HG03095 (cell line): ENCODE results near the gene UBAC2.

Source experiments
- ATAC-seq: cut with Tn5 transposase; IDR thresholded peaks from one replicate; pipeline ENCODE4 v1.9.1; 2021; ENCODE audit warnings: moderate library complexity; ENCODE audit not compliant: unreplicated experiment

Gene UBAC2

DNA sequence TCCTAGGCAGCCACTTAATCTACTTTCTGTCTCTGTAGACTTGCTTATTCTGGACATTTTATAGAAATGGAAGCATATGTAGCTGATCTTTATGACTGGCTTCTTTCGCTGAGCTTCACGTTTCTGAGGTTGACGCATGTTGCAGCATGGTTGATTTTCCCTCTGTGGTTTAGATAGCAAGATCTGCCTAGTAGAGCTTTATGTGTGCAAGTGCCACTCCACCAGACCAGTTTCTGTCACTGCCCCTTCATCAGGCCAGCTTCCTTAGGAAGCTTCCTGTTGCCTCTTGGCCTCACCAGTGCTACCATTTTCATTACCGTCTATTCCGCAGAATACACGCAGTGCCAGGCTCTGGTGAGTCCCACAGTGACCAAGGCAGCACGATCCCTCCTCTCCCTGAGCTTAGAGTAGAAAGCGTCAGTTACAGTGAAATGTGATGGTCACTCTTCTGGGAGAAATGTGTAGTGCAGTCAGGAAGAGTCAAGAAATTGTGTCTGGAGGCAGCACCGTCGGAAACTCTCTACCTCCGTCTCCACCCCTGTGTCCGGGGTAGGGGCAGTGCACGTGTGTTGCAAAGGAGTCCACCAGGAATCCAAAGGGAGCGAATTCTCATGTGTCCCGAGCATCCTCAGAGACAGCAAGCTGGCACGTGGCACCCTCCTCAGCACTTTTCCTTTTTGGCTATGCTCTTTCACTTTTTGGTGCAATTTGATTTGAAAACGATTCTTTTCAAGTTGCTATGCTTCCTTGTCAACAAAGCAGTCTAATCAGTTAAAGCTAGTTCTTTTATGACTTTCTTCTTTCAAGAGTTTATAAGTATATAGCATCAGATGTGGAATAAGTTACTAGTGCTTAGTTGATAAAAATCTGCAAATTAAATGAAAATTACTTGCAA lies 151.9 kb downstream of the UBAC2 start:
- no peak for ATAC-seq

DNA sequence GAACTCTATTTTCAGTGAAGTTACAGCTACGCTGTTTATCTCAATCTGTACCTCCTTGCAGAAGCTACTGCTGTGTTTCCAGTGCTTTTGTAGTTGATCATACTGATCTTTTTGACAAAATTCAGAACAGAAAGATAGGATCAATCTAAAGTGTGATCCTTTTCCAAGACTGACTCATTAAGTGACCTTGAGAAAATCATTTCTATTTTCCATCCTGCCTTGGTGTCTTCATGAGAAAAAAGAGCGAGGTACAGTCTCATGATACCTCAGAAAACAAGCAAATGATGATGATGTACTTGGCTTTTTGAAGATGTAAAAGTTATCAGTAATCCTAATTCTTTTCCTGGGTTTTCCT lies 152.6 kb downstream of the UBAC2 start:
- ATAC-seq = no peak

DNA sequence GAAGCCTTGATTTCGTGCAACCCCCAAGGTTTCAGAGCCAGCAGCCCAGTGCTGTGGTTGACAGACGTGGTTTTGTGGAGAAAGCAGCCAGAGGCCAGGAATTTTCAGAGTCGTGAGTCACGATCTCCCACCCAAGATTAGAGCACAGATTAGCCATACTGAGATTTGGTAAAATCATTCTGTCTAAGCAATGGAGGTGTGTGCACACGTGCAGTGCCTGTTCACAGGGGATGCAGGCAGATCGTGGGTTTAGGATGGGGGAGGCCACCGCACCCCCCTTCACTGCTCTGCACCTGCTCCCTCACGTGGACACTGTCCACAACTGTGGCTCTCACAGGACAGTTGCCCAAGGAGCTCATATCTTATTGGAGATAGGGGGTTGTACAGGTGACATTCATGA lies 153.2 kb downstream of the UBAC2 start:
- ATAC-seq = no peak

DNA sequence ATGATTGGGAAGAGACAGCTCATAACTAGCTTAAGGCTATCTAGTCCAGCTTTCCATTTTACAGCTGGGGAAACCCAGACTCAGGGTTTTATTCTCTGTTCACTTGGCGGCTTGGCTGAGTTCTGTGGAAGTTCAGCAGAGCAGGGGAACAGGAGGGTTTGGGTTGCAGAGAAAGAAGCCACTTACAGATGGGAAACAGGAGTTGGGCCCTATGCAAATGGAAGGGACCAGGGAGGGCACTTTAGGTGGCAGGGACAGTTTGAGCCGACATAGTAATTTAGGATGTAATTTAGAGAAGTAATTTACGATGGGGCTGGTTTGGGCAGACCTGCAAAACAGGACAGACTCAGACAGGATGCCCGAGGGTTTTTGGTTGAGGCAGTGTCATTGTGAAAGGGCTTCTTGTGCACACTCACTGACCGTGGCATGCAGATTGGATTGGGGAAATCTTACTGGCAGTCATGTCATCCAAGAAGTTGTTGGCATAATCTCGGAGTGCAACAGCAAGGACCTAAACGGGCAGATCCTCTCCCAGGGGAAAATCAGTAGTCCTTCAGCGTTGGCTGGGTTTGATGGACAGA lies 153.8 kb downstream of the UBAC2 start:
- no peak for ATAC-seq

DNA sequence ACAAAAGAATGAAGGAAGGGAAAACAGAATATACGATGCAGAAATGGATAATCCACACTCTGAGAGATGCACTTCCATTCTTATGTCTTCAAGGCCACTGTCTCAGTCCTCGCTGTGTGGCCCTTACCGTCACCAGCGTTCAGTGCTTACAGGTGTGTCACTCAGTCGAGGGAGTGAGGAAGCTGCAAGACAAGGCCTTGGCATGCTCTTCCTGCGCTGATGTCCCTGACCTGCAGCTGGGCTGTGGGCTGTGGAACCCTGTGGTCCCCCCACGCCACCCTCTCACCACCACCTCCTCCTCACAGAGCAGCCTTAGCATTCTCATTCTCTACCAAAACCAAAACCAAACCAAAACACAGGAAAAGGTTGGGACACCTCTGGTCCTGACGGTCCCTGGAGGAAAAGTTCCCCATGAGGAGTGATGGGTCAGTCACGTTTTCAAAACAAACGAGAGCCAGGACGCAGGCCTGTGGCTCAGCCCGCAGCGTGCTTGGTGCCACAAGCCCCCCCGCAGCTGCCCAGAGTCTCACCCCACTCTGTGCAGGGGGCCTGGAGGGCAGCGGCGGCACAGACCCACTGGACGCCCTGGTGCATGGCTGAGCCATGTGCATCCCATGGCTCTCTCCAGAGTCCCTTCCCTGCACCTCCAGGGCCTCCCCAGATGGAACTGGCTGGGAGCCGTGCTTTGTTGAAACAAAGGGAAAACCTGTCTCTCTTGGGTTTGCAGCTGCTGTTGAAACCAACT lies 154.8 kb downstream of the UBAC2 start:
- no peak for ATAC-seq

DNA sequence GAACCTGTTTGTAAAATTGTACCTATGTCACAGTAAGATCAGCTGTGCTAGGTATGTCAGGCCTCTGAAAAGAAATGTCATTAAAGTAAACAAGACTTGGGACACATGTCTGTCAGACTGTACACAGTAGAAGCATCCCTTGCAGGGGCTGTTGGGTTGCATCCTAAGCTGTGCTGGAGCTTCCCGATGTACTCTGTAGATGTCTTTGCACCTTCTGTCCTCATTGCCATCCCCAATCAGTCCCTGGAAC lies 155.3 kb downstream of the UBAC2 start:
- peak; percentile 1 for ATAC-seq

DNA sequence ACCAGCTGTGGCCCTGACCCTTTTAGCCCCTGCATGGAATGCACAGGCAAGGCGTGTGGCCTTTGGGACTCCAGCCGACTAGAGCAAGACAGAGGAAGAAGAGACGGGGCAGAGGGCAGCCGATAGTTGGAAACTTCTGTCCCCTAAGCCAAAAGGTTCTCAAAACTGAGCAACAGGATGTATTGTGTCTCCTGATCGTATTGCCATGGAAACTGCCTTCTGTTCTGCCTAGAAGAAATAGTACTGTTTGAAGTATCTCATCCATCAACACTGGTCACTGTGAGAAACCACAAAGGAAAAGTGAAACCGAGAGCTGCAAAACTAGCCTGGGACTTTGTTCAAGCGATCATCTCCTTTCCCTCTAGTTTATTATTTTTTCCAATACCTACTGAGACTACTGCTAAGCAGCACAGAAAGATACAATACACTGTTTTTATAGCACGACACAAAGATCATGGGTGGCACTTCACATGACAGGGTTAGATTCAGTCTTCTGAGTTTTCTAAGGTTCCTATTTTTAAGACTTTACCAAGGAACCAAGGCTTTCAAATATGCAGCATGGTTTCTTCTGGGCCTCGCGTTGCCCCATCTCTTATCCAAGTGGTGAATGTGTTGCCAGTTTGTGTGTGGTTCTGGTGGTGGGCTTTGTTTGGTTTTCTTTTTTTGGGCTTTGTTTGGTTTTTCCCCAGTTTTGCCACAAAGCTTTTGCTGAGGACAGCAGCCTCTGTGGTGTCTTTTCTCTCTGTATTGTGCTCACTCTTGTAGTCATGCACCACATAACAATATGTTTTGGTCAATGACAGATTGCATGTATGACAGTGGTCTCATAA lies 155.8 kb downstream of the UBAC2 start:
- peak; percentile 51 for ATAC-seq

DNA sequence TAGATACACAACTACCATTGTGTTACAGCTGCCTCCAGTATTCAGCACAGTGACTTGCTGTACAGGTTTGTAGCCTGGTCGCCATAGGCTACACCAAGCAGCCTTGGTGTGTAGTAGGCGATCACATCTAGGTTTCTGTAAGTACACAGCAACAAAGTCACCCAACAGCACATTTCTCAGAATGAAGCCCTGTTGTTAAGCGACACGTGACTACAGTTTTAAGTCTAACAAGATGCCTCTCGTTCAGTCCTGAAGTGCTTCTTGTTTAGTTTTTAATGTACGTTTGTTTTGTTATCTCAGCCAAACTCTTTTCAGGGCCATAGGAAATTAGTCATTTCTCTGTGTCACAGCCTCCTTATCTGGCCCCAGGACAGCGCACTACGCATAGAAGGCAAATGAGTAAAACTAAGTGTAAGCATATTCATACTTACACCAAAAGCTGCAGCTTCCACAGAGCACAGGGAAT lies 156.5 kb downstream of the UBAC2 start:
- peak; percentile 30 for ATAC-seq

DNA sequence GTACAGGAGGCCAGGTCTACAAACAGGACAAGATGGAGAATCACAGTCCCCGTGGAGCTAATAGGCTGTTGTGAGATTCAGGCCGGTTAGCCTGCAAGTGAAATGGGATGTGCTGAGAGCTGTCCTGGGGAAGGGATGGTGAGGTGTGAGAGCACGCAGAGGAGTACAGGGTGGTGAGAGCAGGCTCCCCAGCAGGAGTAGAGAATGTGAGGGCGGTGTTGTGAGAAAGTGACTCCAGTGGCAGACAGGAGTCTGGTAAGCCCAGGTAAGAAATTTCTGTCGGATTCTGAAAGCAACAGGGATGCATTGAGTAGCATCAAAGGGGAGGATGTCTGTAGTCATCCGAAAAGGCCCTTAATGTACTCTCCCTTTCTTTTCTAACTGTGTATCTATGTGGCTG lies 157.3 kb downstream of the UBAC2 start:
- ATAC-seq = no peak

DNA sequence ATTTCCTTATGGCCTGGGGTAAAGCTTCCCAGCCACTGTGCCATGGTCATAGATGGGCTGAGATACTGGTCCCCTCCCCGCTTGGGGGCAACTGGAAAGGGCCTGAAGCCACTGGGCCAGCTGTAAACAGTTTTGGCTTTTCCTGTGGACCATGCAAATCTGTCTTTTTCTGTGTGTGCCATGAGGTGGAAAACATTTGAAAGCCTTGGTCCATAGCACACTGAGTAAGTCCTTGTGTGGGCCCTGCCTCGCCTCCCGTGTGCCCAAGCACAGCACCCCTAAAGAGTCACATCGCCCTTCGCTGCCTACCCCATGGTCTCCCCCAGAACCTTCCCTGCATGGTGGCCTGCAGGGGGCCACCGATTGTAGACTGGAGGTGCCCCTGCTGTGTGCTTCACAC lies 158.9 kb downstream of the UBAC2 start:
- ATAC-seq = no peak

DNA sequence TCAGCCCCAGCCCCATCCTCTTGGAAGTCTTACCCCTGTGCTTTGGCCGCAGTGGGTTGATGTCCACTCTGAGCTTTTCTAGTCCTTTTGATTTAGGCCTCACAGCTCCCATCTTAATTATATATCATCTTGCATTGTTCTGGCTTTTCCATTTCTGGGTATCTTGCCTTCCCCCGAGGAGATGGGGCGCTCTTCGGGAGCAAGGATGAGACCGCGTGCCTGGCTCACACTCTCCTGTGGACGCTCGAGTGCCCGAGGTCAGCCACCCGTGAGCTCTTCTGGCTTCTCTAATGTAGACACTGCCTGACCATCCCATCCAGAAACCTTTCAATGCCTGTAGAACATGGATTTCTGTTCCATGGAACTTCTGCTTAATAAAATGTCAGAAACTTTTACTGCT lies 160.0 kb downstream of the UBAC2 start:
- no peak for ATAC-seq

DNA sequence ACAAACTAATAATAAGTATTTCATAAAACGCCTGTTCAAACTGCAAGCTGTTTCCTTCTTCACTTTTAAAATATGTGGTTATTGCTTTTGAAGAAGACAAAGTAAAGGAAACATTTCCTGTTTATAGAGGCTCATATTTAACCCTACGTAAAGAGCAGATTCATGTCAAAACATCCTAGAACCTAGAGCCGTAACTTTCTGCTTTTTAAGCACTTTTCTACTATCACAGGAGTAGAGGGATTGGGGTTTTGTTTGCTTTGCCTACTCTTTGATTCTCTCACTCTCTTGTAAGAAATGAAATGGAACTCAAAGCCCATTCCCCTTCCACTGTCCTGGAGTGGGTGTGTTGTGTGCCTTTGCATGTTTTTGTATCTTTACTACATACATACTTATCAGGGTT lies 160.5 kb downstream of the UBAC2 start:
- ATAC-seq = no peak

DNA sequence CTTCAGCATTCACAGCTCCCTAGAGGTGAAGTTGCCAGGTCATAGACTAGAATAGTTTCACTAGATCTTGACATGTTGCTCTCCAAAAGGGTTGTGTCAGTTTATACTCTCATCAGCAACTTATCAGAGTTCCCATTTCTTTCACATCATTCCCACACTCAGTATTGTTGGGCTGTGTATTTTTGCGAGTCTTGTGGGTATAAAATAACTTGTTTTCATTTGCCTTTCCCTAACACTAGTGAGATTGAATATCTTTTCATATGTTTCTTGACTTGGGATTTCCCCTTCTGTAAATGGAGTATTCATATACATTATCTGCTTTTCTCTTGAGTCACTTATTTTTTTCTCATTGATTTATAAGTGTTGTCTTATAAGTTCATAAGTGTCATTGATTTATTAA lies 161.7 kb downstream of the UBAC2 start:
- no peak for ATAC-seq

DNA sequence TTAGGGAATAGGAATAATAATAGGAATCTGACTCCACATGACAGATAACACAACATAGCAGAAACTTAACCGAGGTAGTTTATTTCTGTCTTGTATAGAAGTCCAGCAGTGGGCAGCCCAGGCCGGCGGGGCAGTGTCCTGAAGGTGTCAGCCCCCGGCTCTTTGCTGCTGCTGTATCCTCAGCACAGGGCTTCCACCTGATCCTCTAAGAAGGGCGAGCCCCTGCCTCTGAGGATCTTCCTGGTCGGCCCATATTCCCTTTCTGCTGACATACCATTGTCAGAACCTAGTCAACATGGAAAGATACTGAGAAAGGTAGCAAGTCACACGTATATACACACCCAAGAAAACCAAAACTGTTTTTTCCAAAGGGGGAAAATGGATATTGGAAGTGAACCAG lies 162.7 kb downstream of the UBAC2 start:
- ATAC-seq = no peak

DNA sequence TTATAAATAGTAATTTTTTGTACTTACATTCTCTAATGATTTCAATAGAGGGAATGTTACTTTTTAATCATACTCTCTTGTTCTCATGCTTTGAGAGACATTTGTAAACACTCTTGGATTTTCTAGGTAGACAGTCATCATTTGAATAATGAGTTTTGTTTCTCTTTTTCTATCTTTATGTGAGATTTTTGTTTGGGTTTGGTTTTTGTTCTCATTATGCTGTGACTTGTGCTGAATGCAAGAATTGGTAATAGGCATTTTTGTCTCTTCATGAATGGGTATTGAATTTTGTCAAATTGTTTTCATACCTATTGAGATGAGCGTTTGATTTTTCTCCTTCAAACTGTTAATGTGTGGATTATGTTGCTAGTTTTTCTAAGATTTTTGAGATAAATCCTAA lies 163.3 kb downstream of the UBAC2 start:
- ATAC-seq = peak; percentile 47

DNA sequence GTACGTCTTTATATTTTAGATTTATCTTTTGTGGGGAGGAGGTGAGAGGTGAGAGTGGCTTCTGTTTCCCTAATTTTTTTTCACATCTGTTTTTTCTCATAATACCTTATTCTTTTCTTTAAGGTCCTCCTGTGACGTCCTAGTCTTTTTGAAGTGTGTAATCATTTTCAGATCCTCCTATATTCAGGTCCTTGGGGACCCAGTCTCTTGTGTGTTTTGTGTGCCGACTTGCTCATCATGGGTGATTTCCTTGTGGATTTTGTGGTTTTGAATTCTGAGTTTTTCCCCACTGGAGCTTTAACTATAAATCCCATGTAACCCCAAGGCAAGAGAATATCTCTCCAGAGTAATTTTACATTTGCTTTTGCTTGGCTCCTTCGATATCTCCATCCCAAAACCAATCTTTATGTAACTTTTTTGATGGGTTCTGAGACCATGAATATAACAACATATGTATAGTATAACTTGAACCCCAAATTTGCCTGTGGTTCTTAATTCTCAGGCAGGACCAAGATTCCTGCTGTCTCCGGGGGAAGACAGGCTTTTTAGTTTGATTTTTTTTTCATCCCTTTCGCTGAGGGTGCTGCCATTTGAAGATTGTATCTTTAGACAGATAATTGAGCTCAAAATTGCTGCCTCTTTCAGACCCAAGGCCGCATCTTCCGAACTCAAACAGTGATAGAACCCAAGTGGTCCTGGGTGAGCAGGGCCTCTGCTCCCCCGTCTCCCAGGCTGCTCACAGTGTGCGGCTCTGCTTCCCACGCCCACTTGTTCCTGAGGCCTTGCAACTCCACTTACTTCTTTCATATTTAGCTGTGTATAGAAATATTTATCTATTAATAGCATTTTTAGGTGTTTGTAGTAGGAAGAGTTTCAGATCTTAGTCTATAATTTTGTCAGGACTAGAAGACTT lies 165.7 kb downstream of the UBAC2 start:
- ATAC-seq = no peak

DNA sequence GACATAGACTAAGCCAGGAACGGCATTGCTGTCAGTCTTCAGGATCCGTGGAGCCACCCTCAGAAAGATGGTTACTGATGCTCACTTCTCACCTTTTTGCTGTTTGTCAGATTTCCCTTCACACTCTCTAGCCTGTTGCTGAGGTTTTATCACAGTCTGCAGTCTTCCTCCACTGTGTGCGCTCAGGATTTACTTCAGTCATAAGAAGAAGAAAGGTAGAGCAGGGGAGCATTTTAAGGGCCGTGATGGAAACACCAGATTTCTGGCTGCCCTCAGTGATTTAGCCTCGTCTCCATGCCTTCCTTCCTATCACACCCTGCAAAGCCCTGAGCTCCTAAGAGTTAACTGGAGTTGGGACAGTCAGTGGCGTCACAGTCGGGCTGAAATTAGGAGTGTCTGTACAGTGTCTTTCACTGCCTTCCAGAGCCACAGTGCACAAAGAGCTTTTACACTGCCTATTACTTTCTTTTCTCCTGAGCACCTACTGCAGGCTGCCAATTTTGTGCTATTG lies 166.5 kb downstream of the UBAC2 start:
- no peak for ATAC-seq

DNA sequence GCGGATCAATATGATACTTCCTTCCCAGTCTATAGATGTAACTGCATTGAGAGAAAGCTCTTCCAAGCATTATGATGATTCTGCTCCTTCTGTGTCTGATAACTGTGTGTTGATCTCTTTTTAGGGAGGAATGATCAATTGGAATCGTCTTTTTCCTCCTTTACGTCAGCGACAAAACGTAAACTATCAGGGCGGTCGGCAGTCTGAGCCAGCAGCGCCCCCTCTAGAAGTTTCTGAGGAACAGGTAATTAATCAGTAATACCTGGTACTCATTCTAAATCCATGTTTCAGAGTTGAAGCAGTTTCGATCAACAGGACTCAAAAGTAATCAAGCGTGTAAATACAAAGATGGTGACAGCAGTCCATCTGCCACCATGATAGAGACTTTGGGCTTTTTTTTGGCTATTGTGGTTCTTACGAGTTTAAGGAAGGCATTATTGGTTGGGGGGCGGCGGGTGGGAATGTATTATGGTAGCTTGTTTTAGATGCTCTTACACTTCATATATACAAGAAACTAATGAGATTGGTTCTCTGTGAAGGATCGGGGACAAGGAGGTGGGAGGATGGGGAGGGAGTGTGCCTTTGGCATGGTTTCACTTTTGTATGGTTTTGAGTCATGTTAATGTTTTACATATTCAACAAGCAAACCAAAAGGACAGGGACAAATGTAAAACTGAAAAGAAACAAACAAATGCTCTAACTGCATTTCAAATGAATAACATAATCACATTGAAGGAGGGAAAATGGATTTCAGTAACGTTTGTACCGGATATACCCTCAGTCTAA lies 167.2 kb downstream of the UBAC2 start:
- no peak for ATAC-seq
